ENCODE data around the gene LYL1. TPM values are rescaled to one million over a fixed set of nuclear protein-coding genes. Genes with fewer than 3 reads are reported as not detected.
A peak's percentile ranks its signal among the peaks of the same experiment; 100 is the strongest.

The LYL1 gene
- total and polyA plus RNA-seq, 4 donors, result 12.9 to 34.1 (median 20.7) TPM

GRCh38 chr19:13076787-13077186, 25.9 kb downstream of the LYL1 start:
- H3K27me3 ChIP-seq (ENCODE audit: control insufficient read depth in 3 of 3, insufficient read depth in 3 of 3, low read length in 2 of 3), result no peaks in the 10 kb centered on the region
- H3K4me3 ChIP-seq, result no peak overlapping the region
- H3K9me3 ChIP-seq (ENCODE audit: control insufficient read depth in 4 of 4, insufficient read depth in 3 of 4, low read length in 3 of 4), result no peaks in the 10 kb centered on the region
- DNase-seq (no peak), ATAC-seq (ENCODE audit: insufficient read depth, low FRiP score) (no peak)
- TF ChIP-seq, protein P1, sequence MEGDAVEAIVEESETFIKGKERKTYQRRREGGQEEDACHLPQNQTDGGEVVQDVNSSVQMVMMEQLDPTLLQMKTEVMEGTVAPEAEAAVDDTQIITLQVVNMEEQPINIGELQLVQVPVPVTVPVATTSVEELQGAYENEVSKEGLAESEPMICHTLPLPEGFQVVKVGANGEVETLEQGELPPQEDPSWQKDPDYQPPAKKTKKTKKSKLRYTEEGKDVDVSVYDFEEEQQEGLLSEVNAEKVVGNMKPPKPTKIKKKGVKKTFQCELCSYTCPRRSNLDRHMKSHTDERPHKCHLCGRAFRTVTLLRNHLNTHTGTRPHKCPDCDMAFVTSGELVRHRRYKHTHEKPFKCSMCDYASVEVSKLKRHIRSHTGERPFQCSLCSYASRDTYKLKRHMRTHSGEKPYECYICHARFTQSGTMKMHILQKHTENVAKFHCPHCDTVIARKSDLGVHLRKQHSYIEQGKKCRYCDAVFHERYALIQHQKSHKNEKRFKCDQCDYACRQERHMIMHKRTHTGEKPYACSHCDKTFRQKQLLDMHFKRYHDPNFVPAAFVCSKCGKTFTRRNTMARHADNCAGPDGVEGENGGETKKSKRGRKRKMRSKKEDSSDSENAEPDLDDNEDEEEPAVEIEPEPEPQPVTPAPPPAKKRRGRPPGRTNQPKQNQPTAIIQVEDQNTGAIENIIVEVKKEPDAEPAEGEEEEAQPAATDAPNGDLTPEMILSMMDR (IDR thresholded peaks at IDR 0.05; ENCODE audit: control extremely low read depth, extremely low read depth), result no peak
- H3K9ac ChIP-seq (ENCODE audit: insufficient read depth in 1 of 2, low read length in 2 of 2), result peak overlapping the region in 1 of 2 donors; percentile 28
- peaks cover 0 to 49% (median 41%) of the 10 kb centered on the region in 4 donors for H3K36me3 ChIP-seq (ENCODE audit: control insufficient read depth in 4 of 4, insufficient read depth in 4 of 4, low read length in 4 of 4)
- 56 to 64% methylated on average over 6 of the region's 6 CpGs for WGBS, 2 donors
- peaks cover 0 to 52% (median 14%) of the 10 kb centered on the region in 5 donors for H3K4me1 ChIP-seq (ENCODE audit: control insufficient read depth in 5 of 5, insufficient read depth in 5 of 5, low read length in 5 of 5)
- peak overlapping the region in 1 of 2 donors; percentile 5 for H3K27ac ChIP-seq (ENCODE audit: low read depth in 1 of 2, low read length in 1 of 2)

DNA sequence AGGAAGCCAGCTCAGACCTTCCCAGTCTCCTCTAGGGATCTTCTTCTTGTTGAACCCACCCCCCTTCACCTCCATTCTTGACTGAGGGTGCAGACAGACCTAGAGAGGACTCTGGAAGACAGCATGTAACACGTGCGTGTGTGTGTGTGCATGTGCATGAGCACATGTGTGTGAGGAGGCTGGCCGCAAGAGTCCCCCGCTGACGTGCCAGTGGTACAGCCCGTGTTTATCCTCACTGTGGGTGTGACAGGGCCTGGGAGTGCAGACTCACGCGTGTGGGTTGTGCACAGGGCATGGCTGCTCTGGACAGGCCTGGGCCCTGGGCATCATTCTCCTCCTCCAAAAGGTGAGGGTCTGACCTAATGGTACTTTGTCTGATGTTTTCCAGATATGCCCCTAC, 26.3 kb downstream of the LYL1 start:
- ATAC-seq (ENCODE audit: insufficient read depth, low FRiP score) (no peak), DNase-seq (no peak)
- Histone ChIP-seq H3K27ac (ENCODE audit: low read depth in 1 of 2, low read length in 1 of 2) (peak overlapping the region in 1 of 2 donors; percentile 5), H3K4me3 (no peak overlapping the region), H3K36me3 (ENCODE audit: control insufficient read depth in 4 of 4, insufficient read depth in 4 of 4, low read length in 4 of 4) (peaks cover 0 to 47% (median 39%) of the 10 kb centered on the region in 4 donors), H3K9ac (ENCODE audit: insufficient read depth in 1 of 2, low read length in 2 of 2) (peak overlapping the region in 1 of 2 donors; percentile 28), H3K4me1 (ENCODE audit: control insufficient read depth in 5 of 5, insufficient read depth in 5 of 5, low read length in 5 of 5) (peaks cover 0 to 52% (median 14%) of the 10 kb centered on the region in 5 donors), H3K27me3 (ENCODE audit: control insufficient read depth in 3 of 3, insufficient read depth in 3 of 3, low read length in 2 of 3) (no peaks in the 10 kb centered on the region), H3K9me3 (ENCODE audit: control insufficient read depth in 4 of 4, insufficient read depth in 3 of 4, low read length in 3 of 4) (no peaks in the 10 kb centered on the region)
- TF ChIP-seq, protein P1 (IDR thresholded peaks at IDR 0.05; ENCODE audit: control extremely low read depth, extremely low read depth), result no peak
- WGBS, 2 donors, result 71 to 88% methylated on average over 8 of the region's 8 CpGs

DNA sequence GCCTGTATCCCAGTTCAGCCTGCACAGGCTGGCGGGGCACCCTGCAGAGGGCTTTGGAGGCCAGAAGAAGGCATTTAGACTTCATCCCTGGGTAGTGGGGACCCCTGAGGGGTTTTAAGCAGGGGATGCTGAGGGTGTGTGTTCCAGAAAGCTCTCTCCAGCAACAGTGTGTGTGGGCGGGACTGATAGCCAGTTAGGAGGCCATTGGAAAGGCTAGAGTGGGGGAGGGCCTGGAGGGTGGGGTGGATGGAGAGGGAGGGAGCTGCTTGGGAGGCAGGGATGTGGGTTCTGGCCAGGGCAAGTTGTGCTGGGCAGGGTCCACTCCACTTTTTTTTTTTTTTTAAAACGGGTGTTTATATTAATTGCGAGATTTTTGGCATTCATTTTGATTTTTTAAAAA, 28.3 kb downstream of the LYL1 start:
- 76 to 95% methylated on average over 4 of the region's 4 CpGs for WGBS, 2 donors
- H3K4me3 ChIP-seq, result no peak overlapping the region
- DNase-seq (no peak), ATAC-seq (ENCODE audit: insufficient read depth, low FRiP score) (no peak)
- H3K9ac ChIP-seq (ENCODE audit: insufficient read depth in 1 of 2, low read length in 2 of 2), result no peak overlapping the region
- TF ChIP-seq, protein P1 (IDR thresholded peaks at IDR 0.05; ENCODE audit: control extremely low read depth, extremely low read depth), result no peak
- no peak overlapping the region for H3K27ac ChIP-seq (ENCODE audit: low read depth in 1 of 2, low read length in 1 of 2)
- no peaks in the 10 kb centered on the region for H3K9me3 ChIP-seq (ENCODE audit: control insufficient read depth in 4 of 4, insufficient read depth in 3 of 4, low read length in 3 of 4)
- H3K27me3 ChIP-seq (ENCODE audit: control insufficient read depth in 3 of 3, insufficient read depth in 3 of 3, low read length in 2 of 3), result no peaks in the 10 kb centered on the region
- H3K4me1 ChIP-seq (ENCODE audit: control insufficient read depth in 5 of 5, insufficient read depth in 5 of 5, low read length in 5 of 5), result peaks cover 0 to 58% (median 14%) of the 10 kb centered on the region in 5 donors
- H3K36me3 ChIP-seq (ENCODE audit: control insufficient read depth in 4 of 4, insufficient read depth in 4 of 4, low read length in 4 of 4), result peaks cover 0 to 47% (median 35%) of the 10 kb centered on the region in 4 donors

DNA sequence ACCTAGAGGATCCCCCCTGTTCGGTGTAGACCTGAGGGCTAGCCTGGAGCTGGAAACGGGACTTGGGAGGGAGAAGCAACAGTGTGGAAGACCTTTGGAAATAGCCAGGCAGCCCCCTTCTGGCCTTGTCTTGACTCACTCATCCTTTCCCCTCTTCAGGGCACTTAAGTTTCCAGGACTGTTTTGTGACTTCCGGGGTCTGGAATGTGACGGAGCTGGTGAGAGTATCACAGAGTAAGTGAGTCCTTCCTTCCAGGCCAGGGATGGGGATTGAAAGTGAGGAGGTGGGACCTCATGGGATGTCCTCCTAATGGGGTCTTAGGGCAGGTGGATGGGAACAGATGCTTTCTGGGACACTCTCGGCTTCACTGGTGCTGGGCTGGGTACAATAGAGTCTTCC, 29.4 kb downstream of the LYL1 start:
- ATAC-seq (ENCODE audit: insufficient read depth, low FRiP score) (no peak), DNase-seq (no peak)
- Histone ChIP-seq H3K4me3 (no peak overlapping the region), H3K27ac (ENCODE audit: low read depth in 1 of 2, low read length in 1 of 2) (no peak overlapping the region), H3K9me3 (ENCODE audit: control insufficient read depth in 4 of 4, insufficient read depth in 3 of 4, low read length in 3 of 4) (no peaks in the 10 kb centered on the region), H3K4me1 (ENCODE audit: control insufficient read depth in 5 of 5, insufficient read depth in 5 of 5, low read length in 5 of 5) (peaks cover 3 to 47% (median 14%) of the 10 kb centered on the region in 5 donors), H3K27me3 (ENCODE audit: control insufficient read depth in 3 of 3, insufficient read depth in 3 of 3, low read length in 2 of 3) (no peaks in the 10 kb centered on the region), H3K9ac (ENCODE audit: insufficient read depth in 1 of 2, low read length in 2 of 2) (no peak overlapping the region), H3K36me3 (ENCODE audit: control insufficient read depth in 4 of 4, insufficient read depth in 4 of 4, low read length in 4 of 4) (peaks cover 0 to 37% (median 32%) of the 10 kb centered on the region in 4 donors)
- 85 to 90% methylated on average over 5 of the region's 5 CpGs for WGBS, 2 donors
- TF ChIP-seq, protein P1 (IDR thresholded peaks at IDR 0.05; ENCODE audit: control extremely low read depth, extremely low read depth), result no peak
